A549 (cell line): ENCODE measurements around the gene HNRNPH1. TPM values are rescaled to one million over a fixed set of nuclear protein-coding genes. Genes with fewer than 3 reads are reported as not detected.
"Not testable (repeated sequence)": the region's sequence is repeated elsewhere in the genome, so short reads cannot be mapped to it uniquely, and the experiment has no call there.

Experiments
- ATAC-seq, 2 experiments: fragments of 200-7000 bp in 1 of 2; fragments of >200 bp in 1 of 2; cut with Nextera tagmentation in 1 of 2; cut with Tn5 transposase in 1 of 2; 3 replicates each; pipeline versions ENCODE4 v1.8.0 to v1.9.1; 2018 to 2020; ENCODE audit warnings: mild to moderate bottlenecking in 1 of 2, moderate library complexity in 1 of 2
- CTCF ChIA-PET: fragments of 300-600 bp; sonication (Branson Sonifier 250); formaldehyde crosslinking; extraction: SDS; loops from one replicate; lab custom pipeline; 2021; ENCODE audit warnings: antibody characterized with exemption, inconsistent platforms; lab: Yijun Ruan, JAX
- POLR2A ChIA-PET: fragments of 350-600 bp; formaldehyde crosslinking; extraction: SDS; loops from one replicate; lab custom pipeline; 2021; ENCODE audit warnings: antibody characterized with exemption, inconsistent platforms; lab: Yijun Ruan, JAX
- DNase-seq, 2 experiments: peaks; one replicate each; pipeline versions ENCODE4 v3.0.0 to v3.0.0-alpha.2; 2011 to 2016; ENCODE audit warnings: low read depth in 1 of 2, low spot score in 1 of 2
- FAIRE-seq: peaks from 2 replicates; lab custom pipeline; 2011; peaks lifted over from hg19 to GRCh38; lab: Jason Lieb, UNC
- H3K27ac ChIP-seq, 2 experiments: fragments of >200 bp; sonication (Bioruptor Twin); formaldehyde crosslinking; 3 replicates each; pipeline ENCODE4 v1.5.1; 2016 to 2017
- H3K4me1 ChIP-seq: fragments of >200 bp; sonication (Bioruptor Twin); formaldehyde crosslinking; 3 replicates; pipeline ENCODE4 v1.6.1; 2016
- H3K4me2 ChIP-seq: fragments of >200 bp; sonication (Bioruptor Twin); formaldehyde crosslinking; 3 replicates; pipeline ENCODE4 v1.6.1; 2016
- H3K4me3 ChIP-seq: fragments of >200 bp; sonication (Bioruptor Twin); formaldehyde crosslinking; 3 replicates; pipeline ENCODE4 v1.5.1; 2016
- H3K9me3 ChIP-seq: fragments of >200 bp; sonication (Bioruptor Twin); formaldehyde crosslinking; 3 replicates; pipeline ENCODE4 v1.6.1; 2016
- CEBPB ChIP-seq, 2 experiments: fragments of >200 bp in 1 of 2; sonication (Bioruptor Twin) in 1 of 2; formaldehyde crosslinking in 1 of 2; IDR thresholded peaks; 2 replicates each; pipeline ENCODE4 v1.6.1; 2012 to 2016
- CTCF ChIP-seq: fragments of >200 bp; sonication (Bioruptor Twin); formaldehyde crosslinking; IDR thresholded peaks from 3 replicates; pipeline ENCODE4 v1.5.1; 2016
- EHF ChIP-seq: fragments of 250-450 bp; sonication (Bioruptor Pico); IDR thresholded peaks from 2 replicates; pipeline ENCODE4 v1.5.0; 2020; ENCODE audit warnings: mild to moderate bottlenecking
- EP300 ChIP-seq, 2 experiments: fragments of >200 bp; sonication (Bioruptor Twin); formaldehyde crosslinking; IDR thresholded peaks; 2 replicates in 1 of 2; 3 replicates in 1 of 2; pipeline ENCODE4 v1.6.1; 2016 to 2017
- HMGXB4 ChIP-seq: fragments of 250-450 bp; sonication (Bioruptor Pico); IDR thresholded peaks from 2 replicates; pipeline ENCODE4 v1.5.0; 2021; ENCODE audit warnings: mild to moderate bottlenecking, moderate library complexity, borderline replicate concordance
- PHF8 ChIP-seq: fragments of 200-600 bp; sonication (generic); IDR thresholded peaks from 2 replicates; pipeline ENCODE4 v1.6.1; 2016; ENCODE audit warnings: low read depth, mild to moderate bottlenecking, antibody characterized with exemption, moderate library complexity, borderline replicate concordance
- RARB ChIP-seq: fragments of 250-450 bp; sonication (Bioruptor Pico); IDR thresholded peaks from 2 replicates; pipeline ENCODE4 v1.8.0; 2021; ENCODE audit warnings: mild to moderate bottlenecking, moderate library complexity
- RCOR1 ChIP-seq: fragments of 150-350 bp; IDR thresholded peaks from 2 replicates; pipeline ENCODE4 v1.6.1; 2014; ENCODE audit warnings: antibody characterized with exemption, low read length, low read depth
- REST ChIP-seq: fragments of 200-600 bp; sonication (generic); IDR thresholded peaks from 2 replicates; pipeline ENCODE4 v1.6.1; 2016; ENCODE audit warnings: antibody characterized with exemption, mild to moderate bottlenecking, moderate library complexity
- RNF2 ChIP-seq: fragments of 200-600 bp; sonication (generic); IDR thresholded peaks from 2 replicates; pipeline ENCODE4 v1.6.1; 2016; ENCODE audit warnings: low read depth, mild to moderate bottlenecking, antibody characterized with exemption, moderate library complexity, borderline replicate concordance
- TFCP2L1 ChIP-seq: fragments of 250-450 bp; sonication (Bioruptor Pico); IDR thresholded peaks from 2 replicates; pipeline ENCODE4 v1.5.0; 2021; ENCODE audit warnings: mild to moderate bottlenecking
- ZC3H11A ChIP-seq: fragments of 450-650 bp; IDR thresholded peaks from 2 replicates; pipeline ENCODE4 v1.6.1; 2014; ENCODE audit warnings: antibody characterized with exemption, mild to moderate bottlenecking
- ZFP36 ChIP-seq: fragments of 450-650 bp; IDR thresholded peaks from 2 replicates; pipeline ENCODE4 v1.6.1; 2014; ENCODE audit warnings: borderline replicate concordance; ENCODE audit not compliant: partially characterized antibody
- WGBS: methylation state at CpG from one replicate; pipeline ENCODE4 v1.1.6; 2017; ENCODE audit errors: missing lambda C conversion rate; 5-methylcytosine and 5-hydroxymethylcytosine counted together
- polyA plus RNA-seq, 4 experiments: library from polyadenylated mRNA; depleted of rRNA in 3 of 4; stranded (reverse); fragments of >200 nt; fragmentation: RNase III in 1 of 4; extraction: RNeasy Plus Mini Kit Qiagen cat#74134 plus additional on column Dnase treatment in 1 of 4; gene quantifications; 2 replicates in 3 of 4; 3 replicates in 1 of 4; pipeline ENCODE4 v1.2.3, GENCODE V29; 2011 to 2017
- TF ChIP-seq, protein P1 (sequence below): IDR thresholded peaks from 2 replicates; pipeline ENCODE4 v1.6.1; 2012

Gene HNRNPH1
- polyA plus RNA-seq, 2 of the 4 experiments (the other 2 are of a cell fraction) = 688 to 1,576 TPM

- POLR2A ChIA-PET = no interaction called here
- no peaks in the 10 kb centered on the region for H3K4me1 ChIP-seq
- DNase-seq (no peak), ATAC-seq (no peak), FAIRE-seq (no peak)
- no peak overlapping the region for H3K4me3 ChIP-seq
- CTCF ChIA-PET = interaction anchor here (0.7 kb wide), 1 partner anchor 25 kb away, joined by 3 read pairs; the partner anchor contains the start of gene HNRNPH1
- H3K9me3 ChIP-seq = no peaks in the 10 kb centered on the region
- H3K4me2 ChIP-seq = no peak overlapping the region
- WGBS = 72% methylated on average over 9 of the region's 9 CpGs
- H3K27ac ChIP-seq = no peak overlapping the region
- TF ChIP-seq TFCP2L1 = no peak
- TF ChIP-seq, protein P1, sequence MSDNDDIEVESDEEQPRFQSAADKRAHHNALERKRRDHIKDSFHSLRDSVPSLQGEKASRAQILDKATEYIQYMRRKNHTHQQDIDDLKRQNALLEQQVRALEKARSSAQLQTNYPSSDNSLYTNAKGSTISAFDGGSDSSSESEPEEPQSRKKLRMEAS = no peak
- TF ChIP-seq CEBPB (IDR thresholded peaks at IDR 0.05) = no peak
- no peak for TF ChIP-seq EHF
- no peak for TF ChIP-seq RCOR1
- TF ChIP-seq RNF2 = no peak
- no peak for TF ChIP-seq REST
- no peak for TF ChIP-seq HMGXB4 (CRISPR knock-in tag)
- TF ChIP-seq PHF8 = no peak
- no peak for TF ChIP-seq ZC3H11A
- no peak for TF ChIP-seq ZFP36
- TF ChIP-seq RARB (CRISPR knock-in tag) = no peak
- no peak for TF ChIP-seq CTCF
- no peak for TF ChIP-seq EP300 (IDR thresholded peaks at IDR 0.05)
Measured at GRCh38 chr5:179648410-179648809, 24.9 kb upstream of the HNRNPH1 start.

DNA sequence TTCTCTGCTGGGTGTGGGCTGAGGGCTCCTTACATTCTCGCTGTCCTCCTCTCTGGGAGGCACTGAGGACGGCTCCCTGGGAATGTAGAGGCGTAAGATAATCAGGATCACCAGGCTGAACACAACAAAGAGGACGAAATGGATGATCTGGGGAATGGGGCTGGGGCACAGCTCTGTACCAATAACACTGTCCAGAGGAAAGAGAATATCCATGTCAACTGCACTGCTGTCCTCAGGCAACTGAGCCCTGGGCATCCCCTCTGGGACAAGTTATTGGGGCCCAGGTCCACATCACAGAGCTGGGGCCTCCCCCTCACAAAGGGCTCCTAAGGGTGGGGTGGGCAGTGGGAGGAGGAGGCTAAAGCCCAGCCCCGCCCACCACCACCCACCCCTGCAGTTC lies 21.3 kb upstream of the HNRNPH1 start:
- H3K4me3 ChIP-seq, H3K4me1 ChIP-seq, H3K27ac ChIP-seq, POLR2A ChIA-PET, H3K9me3 ChIP-seq, DNase-seq, H3K4me2 ChIP-seq, CTCF ChIA-PET, FAIRE-seq: not testable (repeated sequence)
- ATAC-seq = peak; percentile 35 to 56; a peak in 4 of 6 replicates
- WGBS = 56% methylated on average over 4 of the region's 5 CpGs

DNA sequence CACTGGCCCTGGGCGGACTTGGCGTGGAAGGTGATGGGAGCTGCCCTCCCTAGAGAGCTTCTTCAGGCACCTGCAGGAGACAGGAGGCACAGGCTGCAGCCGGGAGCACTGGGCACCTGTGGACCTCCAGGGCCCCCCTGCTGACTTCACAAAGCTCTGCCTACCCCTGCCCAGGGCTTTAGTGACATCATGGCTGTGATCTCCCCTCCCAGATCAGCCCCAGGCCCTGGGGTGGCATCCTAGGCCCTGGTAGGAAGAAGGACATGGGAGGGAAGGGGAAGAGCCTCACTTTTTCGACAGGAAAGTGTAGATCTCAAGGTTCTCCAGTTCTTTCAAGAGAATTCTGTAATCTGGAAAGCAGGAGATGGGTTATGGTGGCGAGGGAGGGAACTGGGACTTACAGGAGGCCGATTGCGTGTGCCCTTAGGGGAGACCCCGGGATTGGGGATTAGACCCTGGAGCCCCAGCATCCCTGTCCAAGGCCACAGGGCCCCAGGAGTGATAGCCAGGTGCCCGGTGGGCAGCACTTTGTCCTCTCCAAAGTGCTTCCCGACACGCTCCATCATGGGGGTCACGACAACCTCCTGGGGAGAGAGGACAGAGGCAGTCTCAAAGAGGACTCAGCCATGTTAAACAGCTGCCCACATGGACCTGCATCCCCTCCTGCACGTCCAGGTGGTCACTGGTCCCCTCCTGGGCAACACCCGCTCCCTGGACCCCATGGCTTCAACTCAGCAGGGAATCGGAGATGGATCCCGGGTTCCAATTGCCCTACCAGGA lies 19.9 kb upstream of the HNRNPH1 start:
- 64% methylated on average over 13 of the region's 16 CpGs for WGBS
- POLR2A ChIA-PET, FAIRE-seq, H3K4me3 ChIP-seq, H3K27ac ChIP-seq, H3K4me2 ChIP-seq, DNase-seq, H3K4me1 ChIP-seq, H3K9me3 ChIP-seq: not testable (repeated sequence)
- peak in 1 of 2 experiments; percentile 12; a peak in 2 of 6 replicates for ATAC-seq
- CTCF ChIA-PET = interaction anchor here (1.3 kb wide), 1 partner anchor 24 kb away, joined by 3 read pairs; no protein-coding TSS in a partner anchor

- H3K27ac ChIP-seq, H3K9me3 ChIP-seq, DNase-seq, FAIRE-seq, POLR2A ChIA-PET, H3K4me3 ChIP-seq, ATAC-seq, H3K4me1 ChIP-seq, H3K4me2 ChIP-seq: not testable (repeated sequence)
- CTCF ChIA-PET = interaction anchor here (1.3 kb wide), 1 partner anchor 25 kb away, joined by 3 read pairs; no protein-coding TSS in a partner anchor
- WGBS = 73% methylated on average over 14 of the region's 17 CpGs
Measured at GRCh38 chr5:179642626-179643025, 19.2 kb upstream of the HNRNPH1 start.

- POLR2A ChIA-PET, H3K4me1 ChIP-seq, DNase-seq, H3K4me3 ChIP-seq, H3K27ac ChIP-seq, H3K9me3 ChIP-seq, FAIRE-seq, H3K4me2 ChIP-seq, CTCF ChIA-PET: not testable (repeated sequence)
- no CpG with 5 or more reads among the region's 4 CpGs for WGBS
- ATAC-seq = peak; percentile 58 to 73; a peak in 5 of 6 replicates
Measured at GRCh38 chr5:179641745-179642144, 18.3 kb upstream of the HNRNPH1 start.
